Motor neuron (in vitro differentiated cells): ENCODE data around the gene FRMPD4. TPM values are rescaled to one million over a fixed set of nuclear protein-coding genes. Genes with fewer than 3 reads are reported as not detected.

ENCODE experiments used
- ATAC-seq, 8 experiments: fragments of 200-7000 bp; cut with Tn5 transposase; replicated peaks in 6 of 8; 2 replicates each; pipeline ENCODE4 v1.8.0; 2021; ENCODE audit warnings: mild to moderate bottlenecking in 8 of 8, moderate library complexity in 8 of 8
- H3K27ac ChIP-seq, 2 donors: fragments of 250-450 bp; sonication (Bioruptor Pico); 2 replicates each; pipeline ENCODE4 v1.9.0; 2021; ENCODE audit warnings: antibody characterized with exemption in 2 of 2, mild to moderate bottlenecking in 2 of 2, moderate library complexity in 1 of 2
- H3K4me1 ChIP-seq, 2 donors: fragments of 250-450 bp; sonication (Bioruptor Pico); replicated peaks in 1 of 2; 2 replicates each; pipeline ENCODE4 v1.6.1; 2021; ENCODE audit warnings: antibody characterized with exemption in 2 of 2, mild to moderate bottlenecking in 2 of 2, moderate library complexity in 1 of 2
- H3K4me3 ChIP-seq, 5 donors: fragments of 250-450 bp; sonication (Bioruptor Pico); 2 replicates each; pipeline ENCODE4 v1.9.0; 2021; ENCODE audit warnings: antibody characterized with exemption in 5 of 5, mild to moderate bottlenecking in 5 of 5, moderate library complexity in 4 of 5
- WGBS, 10 experiments: fragments of 450-650 bp; shearing (Covaris generic); methylation state at CpG; one replicate each; pipeline ENCODE4 v1.0.0; 2022; 5-methylcytosine and 5-hydroxymethylcytosine counted together
- in situ Hi-C, 9 experiments: fragments of 400-800 bp; cut with MboI; loops; one replicate each; pipeline ENCODE4 v1.15.0; 2021; ENCODE audit warnings: low sequenced_read_pairs in 9 of 9, low pct_unique_long_range_greater_than_20kb in 2 of 9; ENCODE audit not compliant: unreplicated experiment in 9 of 9
- total RNA-seq, 8 experiments: library from RNA; unstranded; fragments of 300-600 nt; gene quantifications; 2 replicates each; pipeline versions ENCODE4 v1.2.3 to v1.2.4, GENCODE V29; 2022

Gene FRMPD4
- total RNA-seq, 8 experiments from 2014 or later = 0.07 to 5.3 (median 2.3) TPM; not detected in 2

DNA sequence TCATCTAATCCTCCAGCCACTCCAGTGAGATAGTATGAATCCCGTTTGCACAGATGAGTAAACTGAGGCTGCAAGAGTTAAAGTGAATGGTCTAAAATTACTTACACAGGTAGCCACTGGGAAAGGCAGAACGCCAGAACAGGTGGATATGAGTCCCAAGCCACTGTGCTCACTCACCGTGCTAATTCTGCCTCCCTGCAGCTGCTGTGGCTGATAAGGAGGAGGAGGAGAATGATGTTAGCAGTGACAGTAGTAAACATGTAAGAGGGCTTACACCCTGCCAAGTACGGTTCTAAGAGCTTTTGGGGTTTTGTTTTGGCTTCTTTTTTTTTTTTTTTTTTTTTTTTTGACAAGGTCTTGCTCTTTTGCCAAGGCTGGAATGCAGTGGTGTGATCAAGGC is 562.5 kb downstream of the FRMPD4 start:
- 0 to 92% (median 18%) methylated on average over 1 to 3 of the region's 4 CpGs; no CpG with 5 or more reads in 6 of the 10 experiments for WGBS, 10 experiments
- Histone ChIP-seq H3K4me3 (no peak overlapping the region), H3K27ac (no peak overlapping the region), H3K4me1 (no peaks in the 10 kb centered on the region)
- ATAC-seq = no peak
- in situ Hi-C loops = loop anchor here in 1 of 9 experiments (25.0 kb wide), 1 partner anchor 613 kb away; no protein-coding TSS in a partner anchor

DNA sequence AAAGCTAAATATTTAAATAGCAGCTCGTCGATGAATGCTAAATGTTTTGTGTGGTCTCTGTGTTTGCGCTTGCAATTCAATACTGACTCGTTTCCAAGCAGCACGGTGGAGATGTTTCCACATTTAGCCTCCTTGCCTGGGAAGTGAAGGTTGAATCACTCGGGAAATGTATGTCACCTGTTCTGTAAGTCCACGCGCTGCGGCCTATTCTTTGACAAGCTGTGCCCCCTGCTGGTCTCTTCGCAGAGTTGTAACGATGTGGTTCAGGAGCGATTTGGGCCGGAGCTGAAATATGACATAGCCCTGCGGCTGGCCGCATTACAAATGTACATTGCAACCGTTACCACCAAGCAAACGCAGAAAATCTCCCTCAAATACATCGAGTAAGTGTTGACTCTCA is 563.4 kb downstream of the FRMPD4 start:
- 7 to 30% (median 24%) methylated on average over 3 to 17 of the region's 18 CpGs; no CpG with 5 or more reads in 6 of the 10 experiments for WGBS, 10 experiments
- in situ Hi-C loops = loop anchor here in 1 of 9 experiments (25.0 kb wide), 1 partner anchor 614 kb away; no protein-coding TSS in a partner anchor
- Histone ChIP-seq H3K27ac (no peak overlapping the region), H3K4me1 (no peaks in the 10 kb centered on the region), H3K4me3 (no peak overlapping the region)
- peak; percentile 32 to 86 (median 72) for ATAC-seq

DNA sequence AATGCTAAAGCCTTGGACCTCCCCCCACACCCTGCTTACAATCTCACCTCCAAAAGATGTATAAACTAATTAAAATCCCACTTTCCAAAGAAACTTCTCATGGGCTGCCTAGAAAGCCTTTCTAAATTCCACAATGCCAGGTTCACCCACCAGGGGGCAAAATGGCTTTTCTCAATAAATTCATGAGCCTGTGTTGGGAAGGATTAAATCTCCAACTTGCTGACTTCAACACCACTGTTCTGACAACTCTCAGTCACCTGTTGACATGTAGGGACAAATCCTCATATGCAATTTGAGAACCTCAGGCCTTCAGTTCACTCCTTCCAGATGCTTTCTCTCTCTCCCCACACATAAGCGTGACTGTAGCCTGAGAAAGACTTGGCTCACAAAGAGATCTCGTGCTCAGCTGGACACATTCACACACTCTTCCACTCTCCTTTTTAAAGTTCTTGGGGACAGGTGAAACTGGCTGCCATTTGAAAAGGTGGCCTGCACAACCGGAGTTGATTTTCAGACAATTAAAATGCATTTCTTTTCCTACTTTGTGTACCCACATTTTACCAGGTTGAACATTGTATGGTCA is 564.3 kb downstream of the FRMPD4 start:
- in situ Hi-C loops = loop anchor here in 1 of 9 experiments (25.0 kb wide), 1 partner anchor 615 kb away; no protein-coding TSS in a partner anchor
- H3K27ac ChIP-seq = no peak overlapping the region
- no peak overlapping the region for H3K4me3 ChIP-seq
- H3K4me1 ChIP-seq = no peaks in the 10 kb centered on the region
- 0 to 100% (median 36%) methylated on average over 1 to 2 of the region's 3 CpGs; no CpG with 5 or more reads in 7 of the 10 experiments for WGBS, 10 experiments
- no peak for ATAC-seq

DNA sequence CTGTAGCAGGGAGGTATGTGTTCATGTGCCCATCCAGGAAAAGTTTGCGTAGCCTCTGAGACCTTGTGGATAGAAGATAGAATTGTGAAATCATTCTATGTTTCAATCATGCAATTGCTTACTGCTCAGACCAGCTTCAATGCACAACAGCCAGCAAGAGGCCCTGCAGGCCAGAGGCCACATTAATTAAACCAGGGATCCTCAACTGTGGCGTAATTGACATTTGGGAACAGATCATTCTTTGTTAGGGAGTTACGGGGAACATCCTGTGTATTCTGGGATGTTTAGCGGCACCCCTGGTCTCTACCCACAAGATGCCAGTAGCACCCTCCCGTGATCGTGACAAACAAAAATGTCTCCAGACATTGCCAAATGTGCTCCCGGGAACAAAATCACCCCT is 566.4 kb downstream of the FRMPD4 start:
- Histone ChIP-seq H3K4me1 (no peaks in the 10 kb centered on the region), H3K4me3 (no peak overlapping the region), H3K27ac (no peak overlapping the region)
- in situ Hi-C loops = loop anchor here in 1 of 9 experiments (25.0 kb wide), 1 partner anchor 617 kb away; no protein-coding TSS in a partner anchor
- ATAC-seq = no peak
- WGBS, 10 experiments = 0 to 59% (median 40%) methylated on average over 1 to 5 of the region's 7 CpGs; no CpG with 5 or more reads in 7 of the 10 experiments

DNA sequence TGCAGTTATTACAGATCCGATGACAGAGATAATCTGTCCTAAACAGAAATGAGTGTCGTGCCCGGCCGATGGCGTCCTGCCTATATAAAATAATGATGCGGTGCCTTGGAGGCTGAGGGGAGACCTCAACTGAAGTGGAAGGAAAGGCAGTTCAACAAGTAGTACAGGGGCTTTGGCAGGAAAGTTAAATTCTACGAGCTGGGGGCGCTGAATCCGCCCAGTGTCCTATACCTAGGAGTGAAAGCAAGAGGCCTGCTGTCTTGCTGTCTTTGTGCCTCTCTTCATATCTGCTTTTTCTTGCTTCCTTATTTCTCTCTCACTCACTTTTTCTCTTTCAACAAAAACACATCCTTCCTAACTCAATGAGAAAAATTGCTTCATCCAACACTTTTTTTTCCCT is 570.8 kb downstream of the FRMPD4 start:
- Histone ChIP-seq H3K27ac (no peak overlapping the region), H3K4me1 (no peaks in the 10 kb centered on the region), H3K4me3 (no peak overlapping the region)
- in situ Hi-C loops = loop anchor here in 1 of 9 experiments (25.0 kb wide), 1 partner anchor 622 kb away; no protein-coding TSS in a partner anchor
- 28 to 80% (median 61%) methylated on average over 1 to 7 of the region's 9 CpGs; no CpG with 5 or more reads in 5 of the 10 experiments for WGBS, 10 experiments
- ATAC-seq = no peak

DNA sequence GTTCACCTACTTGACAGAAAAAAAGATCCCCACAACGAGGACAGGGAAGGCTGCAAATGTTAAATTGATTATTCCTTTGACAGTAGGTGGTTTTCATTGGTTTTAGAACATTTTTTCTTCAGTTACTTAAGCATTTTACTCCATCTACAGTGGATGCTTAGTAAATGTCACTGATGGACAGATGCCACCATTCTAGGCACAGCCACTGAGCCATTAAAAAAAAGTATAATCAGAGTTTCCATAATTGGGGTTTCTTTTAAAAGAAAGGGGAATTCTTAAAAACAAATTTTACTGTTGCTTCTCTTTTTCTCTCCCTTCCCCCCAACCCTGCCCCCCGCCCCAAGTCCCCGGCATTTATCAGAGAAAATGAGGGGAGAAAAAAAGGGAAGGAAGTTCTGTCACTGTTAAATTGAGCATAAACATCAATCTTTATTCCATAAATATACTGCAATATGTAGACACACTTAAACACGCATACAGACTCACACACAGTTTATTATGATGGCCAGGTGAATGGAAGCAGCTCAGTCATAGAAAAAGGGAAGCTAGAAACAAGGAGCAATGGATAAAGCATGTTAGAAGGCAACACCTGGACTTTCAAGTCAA is 573.3 kb downstream of the FRMPD4 start:
- in situ Hi-C loops = loop anchor here in 1 of 9 experiments (25.0 kb wide), 1 partner anchor 624 kb away; no protein-coding TSS in a partner anchor
- Histone ChIP-seq H3K4me3 (no peak overlapping the region), H3K27ac (no peak overlapping the region), H3K4me1 (no peaks in the 10 kb centered on the region)
- WGBS, 10 experiments = 0 to 100% (median 44%) methylated on average over 1 to 2 of the region's 4 CpGs; no CpG with 5 or more reads in 5 of the 10 experiments
- no peak for ATAC-seq

DNA sequence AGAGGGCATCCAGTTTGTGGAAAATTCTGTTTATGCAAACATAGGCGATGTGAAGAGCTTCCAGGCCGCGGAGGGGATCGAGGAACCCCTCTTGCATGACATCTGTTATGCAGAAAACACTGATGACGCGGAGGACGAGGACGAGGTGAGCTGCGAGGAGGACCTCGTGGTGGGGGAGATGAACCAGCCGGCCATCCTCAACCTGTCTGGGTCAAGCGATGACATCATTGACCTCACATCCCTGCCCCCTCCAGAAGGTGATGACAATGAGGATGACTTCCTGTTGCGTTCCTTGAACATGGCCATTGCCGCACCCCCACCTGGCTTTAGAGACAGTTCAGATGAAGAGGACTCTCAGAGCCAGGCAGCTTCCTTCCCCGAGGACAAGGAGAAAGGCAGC is 578.3 kb downstream of the FRMPD4 start:
- H3K4me1 ChIP-seq = no peaks in the 10 kb centered on the region
- no peak for ATAC-seq
- no peak overlapping the region for H3K27ac ChIP-seq
- 78% methylated on average over 11 of the region's 15 CpGs; no CpG with 5 or more reads in 9 of the 10 experiments for WGBS, 10 experiments
- in situ Hi-C loops = loop anchor here in 1 of 9 experiments (25.0 kb wide), 1 partner anchor 629 kb away; no protein-coding TSS in a partner anchor
- no peak overlapping the region for H3K4me3 ChIP-seq

DNA sequence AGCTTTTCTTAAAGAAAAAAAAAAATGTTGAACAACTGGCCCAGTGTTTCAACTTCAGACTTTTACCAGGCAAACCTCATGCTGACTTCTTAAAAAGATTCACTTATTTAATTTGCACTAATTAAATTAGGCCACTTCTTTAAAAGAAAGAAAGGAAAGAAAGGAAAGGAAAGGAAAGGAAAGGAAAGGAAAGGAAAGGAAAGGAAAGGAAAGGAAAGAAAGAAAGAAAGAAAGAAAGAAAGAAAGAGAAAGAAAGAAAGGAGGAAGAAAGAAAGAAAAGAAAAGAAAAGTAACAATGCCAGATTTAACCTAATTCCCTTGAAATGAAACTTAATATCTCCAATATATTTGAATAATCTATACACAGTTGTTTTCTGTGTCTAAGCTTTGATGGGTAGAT is 581.6 kb downstream of the FRMPD4 start:
- H3K27ac ChIP-seq = no peak overlapping the region
- H3K4me1 ChIP-seq = no peaks in the 10 kb centered on the region
- in situ Hi-C loops = loop anchor here in 1 of 9 experiments (25.0 kb wide), 1 partner anchor 633 kb away; no protein-coding TSS in a partner anchor
- no peak overlapping the region for H3K4me3 ChIP-seq
- ATAC-seq = no peak

DNA sequence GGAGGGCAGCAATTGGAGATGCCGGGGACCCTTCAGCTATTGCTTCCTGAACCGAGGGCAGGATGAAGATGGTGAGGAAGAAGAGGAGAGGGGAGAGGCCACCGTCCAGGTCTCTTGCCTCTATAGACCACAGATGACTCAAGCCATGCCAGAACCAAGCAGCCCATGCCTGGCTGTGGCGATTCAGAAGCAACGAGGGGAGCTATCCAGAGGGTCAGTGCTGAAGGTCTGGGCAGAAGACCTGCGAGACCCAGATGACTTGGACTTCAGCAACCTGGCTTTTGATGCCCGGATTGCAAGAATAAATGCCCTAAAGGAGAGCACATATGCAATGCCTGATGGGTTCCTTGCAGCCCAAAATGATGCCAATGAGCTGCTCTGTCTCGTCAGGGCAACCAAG is 582.8 kb downstream of the FRMPD4 start:
- Histone ChIP-seq H3K4me3 (no peak overlapping the region), H3K27ac (no peak overlapping the region), H3K4me1 (no peaks in the 10 kb centered on the region)
- in situ Hi-C loops = loop anchor here in 1 of 9 experiments (25.0 kb wide), 1 partner anchor 634 kb away; no protein-coding TSS in a partner anchor
- no peak for ATAC-seq
- WGBS, 10 experiments = 11 to 80% (median 37%) methylated on average over 1 to 5 of the region's 8 CpGs; no CpG with 5 or more reads in 6 of the 10 experiments

DNA sequence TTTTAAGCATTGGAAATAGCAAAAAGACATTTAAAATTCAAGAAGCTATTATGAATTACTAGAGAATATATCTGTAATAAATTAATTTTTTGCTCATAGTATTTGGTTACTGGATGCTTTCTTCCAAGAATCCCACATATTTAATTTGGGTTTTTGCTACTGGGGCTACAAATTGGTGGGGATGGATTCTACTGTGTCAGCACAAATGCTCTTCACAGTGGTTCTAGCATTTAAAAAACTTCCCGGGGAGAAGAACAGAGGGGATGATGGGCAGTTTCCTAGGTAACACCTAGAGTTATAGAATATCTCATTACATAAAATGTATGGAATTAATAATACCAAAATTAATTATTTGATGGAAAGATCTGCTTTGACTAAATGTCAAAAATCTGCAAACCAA is 584.0 kb downstream of the FRMPD4 start:
- Histone ChIP-seq H3K27ac (no peak overlapping the region), H3K4me3 (no peak overlapping the region), H3K4me1 (no peaks in the 10 kb centered on the region)
- ATAC-seq = no peak
- in situ Hi-C loops = loop anchor here in 1 of 9 experiments (25.0 kb wide), 1 partner anchor 635 kb away; no protein-coding TSS in a partner anchor
- WGBS, 10 experiments = 0 to 86% (median 56%) methylated on average over 1 of the region's 1 CpG; no CpG with 5 or more reads in 4 of the 10 experiments

DNA sequence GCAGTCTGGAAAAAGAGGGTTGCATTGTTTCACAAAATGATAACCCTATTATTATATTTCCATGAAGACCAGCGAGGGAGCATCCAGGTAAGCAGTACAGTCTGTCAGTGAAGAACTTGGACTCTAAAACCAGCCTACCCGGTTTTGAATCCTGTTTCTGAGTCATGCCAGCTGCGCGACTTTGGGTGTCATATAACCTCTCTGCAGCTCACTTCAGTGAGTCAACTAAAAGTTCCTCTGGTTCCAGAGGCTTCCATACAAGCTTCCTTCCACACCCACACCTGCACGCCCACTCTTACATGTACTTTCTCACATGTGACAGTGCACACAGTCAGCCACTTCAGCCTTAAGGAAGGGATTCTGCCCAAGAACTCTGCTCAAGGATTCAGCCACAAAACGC is 603.1 kb downstream of the FRMPD4 start:
- in situ Hi-C loops = no loop called here
- no peak overlapping the region for H3K4me3 ChIP-seq
- WGBS, 10 experiments = 68 to 80% (median 80%) methylated on average over 2 to 5 of the region's 6 CpGs; no CpG with 5 or more reads in 7 of the 10 experiments
- H3K4me1 ChIP-seq = no peaks in the 10 kb centered on the region
- H3K27ac ChIP-seq = no peak overlapping the region
- no peak for ATAC-seq

DNA sequence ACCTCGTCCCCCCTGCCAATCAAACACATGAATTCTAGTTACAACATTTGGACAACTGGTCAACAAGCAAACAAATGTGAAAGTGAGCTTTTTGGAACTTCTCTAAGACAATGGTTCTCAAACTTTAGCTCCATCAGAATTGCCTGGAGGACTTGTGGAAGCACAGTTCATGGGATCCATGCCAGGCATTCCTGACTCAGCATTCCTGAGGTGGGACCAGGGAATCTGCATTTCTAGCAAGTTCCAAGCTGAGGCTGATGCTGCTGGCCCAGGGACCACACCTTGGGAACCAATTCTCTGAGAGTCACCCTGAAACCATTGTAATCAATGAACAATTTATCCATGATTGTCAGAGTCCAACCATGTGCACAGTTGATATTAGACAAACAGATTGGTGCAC is 609.2 kb downstream of the FRMPD4 start:
- no peak for ATAC-seq
- 100% methylated on average over 1 of the region's 1 CpG; no CpG with 5 or more reads in 9 of the 10 experiments for WGBS, 10 experiments
- Histone ChIP-seq H3K4me3 (no peak overlapping the region), H3K4me1 (no peaks in the 10 kb centered on the region), H3K27ac (no peak overlapping the region)
- in situ Hi-C loops = no loop called here

DNA sequence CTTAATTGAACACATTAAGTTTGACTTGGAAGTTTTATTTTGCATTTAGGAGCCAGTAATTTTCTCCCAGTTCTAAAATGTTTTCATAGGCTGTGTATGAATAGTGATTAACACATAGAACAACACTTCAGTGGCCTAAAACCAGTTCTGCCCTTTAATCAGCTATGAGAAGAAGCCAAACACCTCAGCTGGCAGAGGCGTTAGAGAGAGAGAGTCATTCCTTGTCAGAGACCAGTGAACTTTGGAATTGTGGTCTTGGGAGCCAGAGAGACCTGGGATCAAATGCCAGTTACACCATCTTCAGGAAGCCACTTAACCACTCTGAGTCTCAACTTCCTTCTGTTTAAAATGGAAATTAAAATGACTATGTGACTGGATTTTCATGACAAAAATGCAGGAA is 613.6 kb downstream of the FRMPD4 start:
- no peak for ATAC-seq
- H3K4me3 ChIP-seq = no peak overlapping the region
- no peaks in the 10 kb centered on the region for H3K4me1 ChIP-seq
- in situ Hi-C loops = no loop called here
- WGBS, 10 experiments = 0 to 29% methylated on average over 1 of the region's 1 CpG; no CpG with 5 or more reads in 8 of the 10 experiments
- H3K27ac ChIP-seq = no peak overlapping the region
